Epithelial cell of umbilical artery (primary cell): Measurements from ENCODE around the gene ZNF469. TPM values are rescaled to one million over a fixed set of nuclear protein-coding genes. Genes with fewer than 3 reads are reported as not detected.

Experiments used
- total RNA-seq: library from RNA; depleted of rRNA; stranded (reverse); fragments of >200 nt; gene quantifications from 2 replicates; pipeline ENCODE4 v1.2.3, GENCODE V29; 2014

Gene ZNF469, protein sequence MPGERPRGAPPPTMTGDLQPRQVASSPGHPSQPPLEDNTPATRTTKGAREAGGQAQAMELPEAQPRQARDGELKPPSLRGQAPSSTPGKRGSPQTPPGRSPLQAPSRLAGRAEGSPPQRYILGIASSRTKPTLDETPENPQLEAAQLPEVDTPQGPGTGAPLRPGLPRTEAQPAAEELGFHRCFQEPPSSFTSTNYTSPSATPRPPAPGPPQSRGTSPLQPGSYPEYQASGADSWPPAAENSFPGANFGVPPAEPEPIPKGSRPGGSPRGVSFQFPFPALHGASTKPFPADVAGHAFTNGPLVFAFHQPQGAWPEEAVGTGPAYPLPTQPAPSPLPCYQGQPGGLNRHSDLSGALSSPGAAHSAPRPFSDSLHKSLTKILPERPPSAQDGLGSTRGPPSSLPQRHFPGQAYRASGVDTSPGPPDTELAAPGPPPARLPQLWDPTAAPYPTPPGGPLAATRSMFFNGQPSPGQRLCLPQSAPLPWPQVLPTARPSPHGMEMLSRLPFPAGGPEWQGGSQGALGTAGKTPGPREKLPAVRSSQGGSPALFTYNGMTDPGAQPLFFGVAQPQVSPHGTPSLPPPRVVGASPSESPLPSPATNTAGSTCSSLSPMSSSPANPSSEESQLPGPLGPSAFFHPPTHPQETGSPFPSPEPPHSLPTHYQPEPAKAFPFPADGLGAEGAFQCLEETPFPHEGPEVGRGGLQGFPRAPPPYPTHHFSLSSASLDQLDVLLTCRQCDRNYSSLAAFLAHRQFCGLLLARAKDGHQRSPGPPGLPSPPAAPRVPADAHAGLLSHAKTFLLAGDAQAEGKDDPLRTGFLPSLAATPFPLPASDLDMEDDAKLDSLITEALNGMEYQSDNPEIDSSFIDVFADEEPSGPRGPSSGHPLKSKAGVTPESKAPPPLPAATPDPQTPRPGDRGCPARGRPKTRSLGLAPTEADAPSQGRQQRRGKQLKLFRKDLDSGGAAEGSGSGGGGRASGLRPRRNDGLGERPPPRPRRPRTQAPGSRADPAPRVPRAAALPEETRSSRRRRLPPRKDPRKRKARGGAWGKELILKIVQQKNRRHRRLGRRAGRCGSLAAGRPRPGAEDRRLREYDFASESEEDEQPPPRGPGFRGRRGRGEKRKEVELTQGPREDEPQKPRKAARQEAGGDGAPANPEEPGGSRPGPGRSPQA (N-terminal part only)
- 1.1 and 1.6 TPM in 2 replicates for total RNA-seq

DNA sequence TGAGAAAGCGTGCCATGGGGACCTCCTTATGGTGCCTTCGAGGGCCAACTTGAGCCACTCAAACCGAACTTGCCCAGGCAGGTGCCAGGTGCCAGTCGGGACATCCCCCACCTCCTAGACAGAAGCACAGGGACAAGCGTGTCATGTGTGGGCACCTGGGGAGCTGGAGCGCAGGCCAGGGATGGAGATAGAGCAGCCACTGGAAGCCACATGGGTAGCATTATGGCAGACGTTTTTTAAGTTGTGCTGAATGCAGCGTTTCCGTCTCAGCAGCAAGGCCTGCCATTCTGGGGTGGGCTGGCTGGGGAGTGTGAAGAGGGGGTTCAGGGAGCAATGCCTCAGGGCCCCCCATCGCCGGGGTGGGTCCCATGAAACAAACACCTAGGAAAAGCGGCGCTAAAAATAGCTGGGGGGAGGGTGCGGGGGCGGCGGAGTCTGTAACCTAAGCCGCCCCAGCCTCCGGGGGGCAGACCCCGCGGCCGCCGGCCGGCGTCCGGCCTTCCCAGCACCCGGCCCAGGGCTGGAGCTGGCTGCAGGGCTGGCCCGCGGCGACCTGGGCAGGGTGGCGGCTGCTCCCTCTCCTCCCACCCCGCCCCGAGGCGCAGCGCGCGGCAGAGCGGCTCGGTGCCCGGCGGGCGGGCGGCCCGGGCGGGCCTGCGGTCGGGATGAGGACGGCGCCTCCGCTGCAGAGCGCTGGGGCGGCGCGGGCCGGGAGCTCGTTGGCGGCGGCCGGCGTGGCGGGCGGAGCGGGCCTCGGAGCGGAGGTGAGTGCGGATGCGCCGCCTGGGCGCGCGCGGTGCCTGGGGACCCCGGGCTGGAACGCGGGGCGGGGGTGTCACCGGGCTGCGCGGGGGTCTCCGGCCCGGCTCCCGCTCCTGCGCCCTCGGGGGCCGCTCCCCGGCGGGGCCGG is at the start of gene ZNF469:
Gene ZNF469, plus strand, starts transcription at position 469 of the 910 bp plus-strand sequence. CDS start 44,512 bp downstream, outside the sequence.

Other genes starting within 250 kb of the ZNF469 start
- gene ZFPM1, start 70.3 kb downstream of the ZNF469 start, total RNA-seq, result 0.30 and 0.97 TPM in 2 replicates
- 10.1 and 12.5 TPM in 2 replicates for gene ZC3H18, start 187.4 kb downstream of the ZNF469 start, total RNA-seq